GM12891 (cell line): ENCODE data around the gene ZNF292.

ENCODE experiments used
- PAX5 ChIP-seq: IDR thresholded peaks from 2 replicates; pipeline ENCODE4 v1.6.1; 2011; ENCODE audit warnings: low read length, moderate library complexity, mild to moderate bottlenecking; ENCODE audit not compliant: insufficient read depth, severe bottlenecking
- POLR2A ChIP-seq: IDR thresholded peaks from 2 replicates; pipeline ENCODE4 v1.6.1; 2011; ENCODE audit warnings: low read depth, low read length, control low read depth
- POLR2AphosphoS5 ChIP-seq: IDR thresholded peaks from 2 replicates; pipeline ENCODE4 v1.6.1; 2011; ENCODE audit warnings: low read depth, low read length, control low read depth
- TAF1 ChIP-seq: IDR thresholded peaks from 2 replicates; pipeline ENCODE4 v1.6.1; 2011; ENCODE audit warnings: low read depth, low read length, control low read depth

GRCh38 chr6:87297119-87297518 lies 141.8 kb downstream of the ZNF292 start:
- TF ChIP-seq POLR2A = no peak
- no peak for TF ChIP-seq TAF1
- TF ChIP-seq POLR2AphosphoS5 = no peak
- TF ChIP-seq PAX5 = no peak
